ENCODE data around the gene SRGAP3.

The SRGAP3 gene

GRCh38 chr3:9007213-9007612 is 242.2 kb downstream of the SRGAP3 start:
- no peak for DNase-seq

DNA sequence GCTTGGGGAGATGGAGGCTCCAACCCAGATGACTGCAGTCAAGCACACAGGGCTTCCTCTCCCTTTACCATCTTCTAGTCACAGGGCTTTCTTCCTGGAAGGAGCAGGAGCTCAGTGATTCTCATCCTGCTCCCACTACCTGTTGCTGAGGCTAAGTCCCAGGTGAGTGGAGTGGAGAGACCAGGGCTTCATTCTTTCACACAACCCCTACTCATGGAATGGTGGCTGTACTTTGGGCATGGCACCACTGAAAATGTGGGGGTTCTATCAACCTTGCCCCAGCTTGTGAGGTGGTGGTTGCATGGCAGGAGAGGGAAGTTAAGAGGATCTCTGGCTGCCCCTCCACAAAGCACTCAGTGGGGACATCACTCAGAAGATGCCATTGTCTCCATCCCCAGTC is 249.4 kb downstream of the SRGAP3 start:
- DNase-seq = no peak

DNA sequence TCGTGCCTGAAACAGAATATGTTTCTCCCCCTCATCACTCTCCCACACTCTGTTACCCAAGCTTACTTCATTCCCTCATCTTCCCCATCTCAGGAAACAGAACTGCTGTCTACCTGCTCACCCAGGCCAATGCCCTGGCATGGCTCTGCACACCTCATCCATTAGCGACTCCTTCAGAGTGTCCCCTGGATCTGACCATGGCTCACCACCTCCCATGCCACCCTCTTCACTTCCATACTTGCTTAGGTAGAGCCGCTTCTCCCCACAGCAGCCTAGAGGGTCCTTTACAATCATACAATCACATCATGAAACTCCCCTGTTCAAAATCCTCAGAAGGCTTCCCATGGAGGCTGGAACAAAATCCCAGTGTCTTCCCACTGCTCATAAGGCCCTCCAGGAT is 252.3 kb downstream of the SRGAP3 start:
- no peak for DNase-seq

DNA sequence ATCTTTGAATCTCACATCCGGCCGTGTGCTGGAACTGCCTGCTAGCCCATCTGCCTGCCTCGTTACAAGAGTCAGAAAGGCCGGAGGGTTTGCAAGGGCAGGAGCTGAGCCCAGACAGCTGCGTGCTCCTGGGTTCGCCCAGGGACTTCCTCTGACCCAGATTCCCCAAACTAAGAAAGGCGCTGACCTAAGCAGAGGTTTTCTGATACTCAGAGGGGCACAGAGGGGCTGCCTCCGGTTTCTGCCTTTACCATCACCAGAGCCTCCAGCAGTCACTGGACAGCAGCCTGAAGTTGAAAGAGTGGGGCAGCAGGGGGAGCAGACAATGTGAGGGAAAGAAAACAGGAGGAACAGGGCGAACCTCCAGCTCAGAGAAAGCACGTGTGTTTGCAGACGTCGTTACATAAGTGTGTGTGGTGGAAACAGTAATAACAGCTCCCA is 252.7 kb downstream of the SRGAP3 start:
- no peak for DNase-seq

DNA sequence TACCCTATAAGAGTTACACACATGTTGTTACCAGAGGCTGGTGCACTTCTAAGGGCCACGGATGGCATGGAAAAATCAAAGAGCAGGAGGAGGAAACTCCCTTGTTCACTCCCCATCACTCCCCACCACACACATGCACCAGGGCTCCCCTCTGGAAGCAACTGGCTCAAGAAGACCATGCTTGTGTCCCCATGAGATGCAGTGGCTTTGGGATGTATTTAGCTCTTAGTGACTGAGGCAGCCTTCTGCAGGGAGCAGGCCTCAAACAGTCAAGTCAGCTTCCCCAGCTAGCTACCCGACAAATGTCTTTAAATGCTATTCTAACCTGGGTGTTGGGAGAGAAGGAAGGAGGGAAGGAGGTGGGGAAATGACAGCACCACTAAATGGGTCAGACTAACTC is 253.2 kb downstream of the SRGAP3 start:
- DNase-seq = no peak

DNA sequence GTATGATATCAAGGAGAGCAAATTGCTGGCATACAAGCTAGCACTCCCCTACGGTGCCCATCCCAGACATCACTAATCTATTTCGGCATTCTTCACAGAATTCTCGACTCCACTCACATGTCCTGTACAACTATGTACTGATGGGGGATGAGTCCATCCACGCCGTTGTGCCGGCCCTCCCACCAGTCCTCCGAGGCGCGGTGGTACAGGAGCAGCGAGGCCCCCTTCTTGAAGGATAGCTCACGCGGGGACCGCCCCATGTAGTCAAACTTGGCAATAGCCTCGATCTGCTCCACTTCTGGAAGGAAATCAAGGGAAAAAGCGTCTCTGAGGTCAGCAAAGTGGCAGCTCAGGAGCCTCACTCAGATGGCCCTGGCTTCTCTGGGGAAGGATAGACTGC is 255.2 kb downstream of the SRGAP3 start:
- no peak for DNase-seq

DNA sequence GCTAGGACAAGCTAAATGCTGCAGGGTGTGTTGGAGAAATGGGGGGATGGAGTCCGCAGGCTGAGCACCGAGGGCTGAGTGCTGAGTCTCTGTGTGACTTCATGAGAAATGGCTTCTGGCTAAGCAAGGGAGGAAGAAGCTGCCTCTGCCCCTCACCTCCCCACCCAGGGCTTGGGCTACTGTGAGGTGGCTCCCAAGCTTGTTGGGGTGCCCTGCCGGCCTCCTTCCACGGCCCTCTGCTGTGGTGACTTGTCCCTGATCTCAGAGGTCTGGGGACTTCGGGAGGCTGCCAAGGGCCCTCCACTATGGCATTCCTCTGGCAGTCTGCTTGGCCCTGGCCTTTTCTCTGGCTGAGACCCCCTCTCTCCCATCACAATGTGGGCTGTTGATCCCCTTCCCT is 256.1 kb downstream of the SRGAP3 start:
- no peak for DNase-seq

DNA sequence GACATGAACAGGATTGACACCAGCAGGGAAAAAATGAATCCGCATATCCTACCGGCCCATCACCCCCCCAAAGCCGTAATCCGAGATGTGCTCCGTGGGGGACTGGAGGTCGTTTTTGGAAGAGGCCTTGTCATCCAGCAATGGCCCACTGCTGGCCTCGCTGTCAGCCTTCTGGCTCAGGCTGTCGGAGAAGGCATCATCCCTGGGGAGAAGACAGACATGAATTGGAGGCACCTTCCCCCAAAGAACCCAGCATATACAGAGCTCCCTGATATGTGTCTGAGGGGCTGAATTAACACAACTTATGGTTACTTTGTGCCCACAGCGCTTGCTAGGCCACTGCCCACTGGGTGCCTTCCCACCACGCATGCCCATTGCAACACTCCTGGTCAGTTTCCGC is 256.6 kb downstream of the SRGAP3 start:
- DNase-seq = no peak

- DNase-seq = no peak
Observed at GRCh38 chr3:8992199-8992598, 257.2 kb downstream of the SRGAP3 start.

DNA sequence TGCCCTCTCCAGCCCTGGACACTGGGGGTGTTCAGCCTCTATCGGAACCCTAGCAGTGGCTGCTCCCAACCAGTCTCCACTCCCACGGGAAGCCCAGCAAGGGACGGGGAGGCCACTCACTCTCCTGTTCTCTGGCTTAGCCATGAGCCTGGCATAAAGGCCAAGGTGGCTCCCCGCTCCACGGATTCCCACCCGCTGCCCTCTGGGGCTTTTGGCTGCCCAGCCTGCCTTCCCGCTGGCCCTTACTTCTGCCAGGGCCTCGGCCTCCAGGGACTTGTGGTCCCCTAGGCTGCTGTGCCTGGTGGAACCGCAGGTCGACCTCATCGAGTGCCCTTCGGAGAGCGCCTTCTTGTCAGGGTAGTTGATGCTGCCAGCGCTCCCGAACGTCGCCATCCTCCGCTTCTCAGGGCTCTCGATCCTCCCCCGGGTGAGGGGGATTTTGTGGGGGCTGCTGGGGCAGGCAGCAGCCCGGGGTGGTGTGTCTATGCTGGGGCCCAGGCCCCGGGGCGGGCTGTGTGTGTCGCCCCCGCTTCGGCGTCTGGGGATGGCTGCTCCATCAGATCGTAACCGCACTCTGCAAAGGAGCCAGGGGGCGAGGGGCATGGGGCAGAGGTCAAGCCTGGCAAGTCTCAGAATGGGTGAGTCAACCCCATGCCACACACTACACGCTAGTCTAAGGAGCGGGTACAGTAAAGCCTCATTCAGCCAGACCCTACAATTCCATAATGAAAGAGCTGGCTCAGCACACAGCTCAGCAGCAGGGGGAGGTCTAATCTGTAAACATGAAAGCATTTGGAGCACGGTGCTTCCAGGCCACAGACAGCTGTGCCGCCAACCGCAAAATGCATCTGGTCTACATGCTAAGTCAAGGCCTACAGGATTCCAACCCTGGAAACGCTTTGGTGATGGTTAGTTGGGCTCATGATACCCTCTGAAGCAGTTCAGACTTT is 258.9 kb downstream of the SRGAP3 start:
- no peak for DNase-seq

DNA sequence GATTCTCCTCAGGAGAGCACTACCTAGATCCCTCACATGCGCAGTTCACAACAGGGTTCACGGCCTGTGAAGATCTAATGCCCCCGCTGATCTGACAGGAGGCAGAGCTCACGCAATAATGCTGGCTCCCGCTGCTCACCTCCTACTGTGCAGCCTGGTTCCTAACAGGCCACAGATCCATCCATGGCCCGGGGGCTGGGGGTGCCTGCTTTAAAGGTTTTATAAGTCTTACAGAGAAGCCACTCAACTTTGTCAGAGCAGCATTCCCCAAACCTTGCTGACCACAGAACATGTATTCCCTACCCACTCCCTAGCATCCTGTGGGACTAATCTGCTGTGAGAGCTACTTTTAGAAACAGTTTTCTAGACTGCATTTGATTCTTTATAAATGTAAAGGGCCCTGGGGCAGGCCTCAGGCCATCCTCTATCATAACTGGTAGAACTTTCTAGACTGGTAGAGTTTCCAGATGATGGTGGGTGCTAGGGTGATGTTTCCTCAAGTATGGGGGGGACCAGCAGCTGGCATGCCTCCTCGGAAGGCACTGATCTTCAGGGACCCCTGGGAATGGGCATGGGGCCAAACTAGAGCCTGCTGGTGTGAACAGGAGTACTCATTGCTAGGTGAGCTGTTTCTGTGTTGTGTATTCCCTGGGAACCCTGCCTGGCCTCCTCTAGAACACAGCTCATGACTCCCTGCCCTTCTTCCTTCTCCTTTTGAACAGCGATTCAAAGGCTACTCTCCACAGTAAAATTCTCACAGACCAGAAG is 260.5 kb downstream of the SRGAP3 start:
- no peak for DNase-seq

- no peak for DNase-seq
Observed at GRCh38 chr3:8988384-8988655, 261.1 kb downstream of the SRGAP3 start.

DNA sequence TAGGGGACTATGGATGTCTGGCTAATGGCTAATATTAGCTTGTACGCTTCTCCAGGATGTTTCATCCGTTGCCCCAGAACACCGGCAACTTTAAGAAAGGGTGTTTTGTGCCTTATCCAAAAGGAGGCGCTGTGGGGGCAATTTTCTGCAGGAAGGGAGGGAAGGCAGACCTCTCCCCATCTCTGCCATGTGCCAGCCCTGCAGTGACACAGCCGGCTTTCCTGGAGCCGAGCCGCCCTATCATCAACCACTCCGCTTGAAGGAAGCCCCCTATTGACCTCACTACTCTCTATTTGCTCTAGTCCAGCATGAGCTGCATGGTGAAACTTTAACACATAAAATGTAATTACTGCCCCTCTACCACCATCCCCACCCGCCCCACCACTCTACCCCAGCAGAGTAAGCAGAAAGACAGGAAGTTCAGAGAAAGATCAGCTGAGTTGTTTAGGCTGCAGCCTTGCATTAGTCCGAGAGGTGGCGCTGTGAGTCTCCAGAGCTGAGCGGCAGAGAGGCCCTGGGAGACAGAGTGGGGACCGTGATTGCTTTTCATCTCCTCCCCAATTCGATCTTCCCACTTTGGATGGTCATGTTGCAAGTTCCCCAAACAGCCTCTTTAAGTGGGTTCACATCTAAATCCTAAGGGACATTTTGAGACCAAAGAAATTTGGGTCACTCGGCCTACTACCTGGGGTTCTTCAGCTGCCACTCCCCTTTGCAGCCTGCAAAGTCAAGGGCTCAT is 261.6 kb downstream of the SRGAP3 start:
- DNase-seq = no peak

DNA sequence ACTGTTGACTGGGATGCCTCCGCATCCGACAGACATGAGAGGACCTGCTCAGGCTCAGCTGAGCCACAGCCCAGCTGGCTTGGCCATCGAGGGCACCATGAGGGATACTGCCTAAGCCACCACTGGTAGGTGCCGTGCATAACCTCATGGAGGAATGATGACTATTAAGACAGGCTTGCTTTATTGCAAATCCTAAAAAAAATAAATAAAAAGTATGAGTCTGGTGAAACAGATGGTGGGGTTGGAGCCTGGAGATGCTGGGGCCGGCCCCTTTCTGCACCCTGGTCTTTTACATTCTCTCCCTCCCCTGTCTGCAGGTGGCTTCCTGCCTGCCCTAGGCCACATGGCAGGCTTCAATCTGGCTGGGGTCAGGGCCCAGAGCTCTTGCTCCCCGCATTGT is 262.2 kb downstream of the SRGAP3 start:
- no peak for DNase-seq

- no peak for DNase-seq
Observed at GRCh38 chr3:8986741-8987140, 262.7 kb downstream of the SRGAP3 start.

GRCh38 chr3:8985876-8986275 is 263.6 kb downstream of the SRGAP3 start:
- DNase-seq = no peak

DNA sequence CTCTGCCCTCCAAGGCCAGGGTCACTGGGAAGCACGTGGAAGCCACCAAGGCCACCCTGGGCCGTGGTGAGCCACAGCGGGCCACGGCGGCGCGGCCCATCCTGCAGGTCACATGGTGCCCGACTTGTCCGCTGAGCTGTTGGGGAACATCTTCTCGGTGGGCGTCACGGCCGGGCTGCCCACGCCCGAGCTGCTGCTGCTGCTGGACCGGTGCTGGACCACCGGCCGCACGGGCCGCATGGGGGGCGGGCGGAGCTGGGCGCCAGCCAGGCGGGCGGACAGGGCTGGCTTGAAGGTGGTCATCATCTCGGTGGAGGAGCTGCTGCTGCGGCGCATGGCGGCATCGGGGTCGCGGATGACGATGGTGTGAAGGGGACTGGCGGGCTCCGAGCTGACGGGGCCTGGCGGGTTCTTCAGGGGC is 264.0 kb downstream of the SRGAP3 start:
- DNase-seq = no peak

DNA sequence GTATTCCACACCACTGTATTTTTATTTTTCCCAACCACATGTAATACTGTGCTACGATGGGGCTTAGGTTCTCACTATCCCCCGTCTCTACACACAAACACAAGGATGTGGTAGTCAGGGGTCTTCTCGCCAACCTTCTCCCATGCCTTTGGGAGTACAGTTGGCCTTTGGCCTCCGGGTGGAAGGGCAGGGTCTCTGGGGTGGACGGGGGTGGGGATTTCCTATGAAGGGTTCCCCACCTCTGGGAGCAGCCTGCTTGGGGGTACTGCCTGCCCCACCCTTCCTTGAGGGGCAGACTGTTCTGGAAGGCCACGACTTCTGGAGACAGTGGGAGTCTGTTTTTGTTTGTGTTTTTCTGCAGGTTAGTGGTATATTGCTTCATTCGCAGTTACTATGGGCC is 264.9 kb downstream of the SRGAP3 start:
- DNase-seq = no peak

DNA sequence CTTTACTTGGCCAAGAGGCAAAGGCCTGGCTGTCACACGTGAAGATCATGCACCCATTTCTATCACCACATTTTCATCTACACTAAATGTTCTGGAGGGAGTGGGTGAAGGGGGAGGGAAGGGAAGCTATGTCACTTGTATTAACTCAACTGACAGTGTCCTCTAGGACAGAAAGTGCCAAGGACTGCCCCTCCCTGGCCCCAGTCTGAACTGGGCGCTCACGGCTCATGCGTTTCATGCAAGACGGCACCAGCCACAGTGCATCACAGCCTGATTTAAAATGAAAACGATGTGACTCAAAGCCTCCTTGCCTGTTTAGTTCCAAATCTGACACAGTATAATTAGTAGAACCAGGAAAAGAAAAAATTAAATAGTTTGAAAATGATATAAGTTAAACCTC is 265.4 kb downstream of the SRGAP3 start:
- no peak for DNase-seq

GRCh38 chr3:8983591-8983990 is 265.9 kb downstream of the SRGAP3 start:
- DNase-seq = no peak

DNA sequence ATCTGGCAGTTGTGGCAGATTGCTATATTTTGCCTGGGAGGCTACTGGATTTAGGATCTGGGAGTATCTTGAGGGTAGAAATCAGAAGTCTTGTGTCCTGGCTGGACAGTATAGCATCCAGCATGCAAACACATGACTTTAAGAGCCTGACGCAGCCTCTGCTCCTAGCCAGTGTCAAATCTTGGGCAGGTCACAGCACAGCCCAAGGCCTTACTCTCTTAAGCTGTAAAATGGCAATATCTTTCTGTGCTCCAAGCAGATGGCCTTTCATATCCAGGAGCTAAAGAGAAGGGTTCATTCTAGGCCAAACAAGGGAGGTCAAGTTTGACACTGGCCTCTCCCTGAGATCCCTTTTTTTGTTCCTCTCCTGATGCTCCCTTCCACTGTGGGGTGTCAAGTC is 266.4 kb downstream of the SRGAP3 start:
- no peak for DNase-seq

- no peak for DNase-seq
Observed at GRCh38 chr3:8982509-8982908, 266.9 kb downstream of the SRGAP3 start.

DNA sequence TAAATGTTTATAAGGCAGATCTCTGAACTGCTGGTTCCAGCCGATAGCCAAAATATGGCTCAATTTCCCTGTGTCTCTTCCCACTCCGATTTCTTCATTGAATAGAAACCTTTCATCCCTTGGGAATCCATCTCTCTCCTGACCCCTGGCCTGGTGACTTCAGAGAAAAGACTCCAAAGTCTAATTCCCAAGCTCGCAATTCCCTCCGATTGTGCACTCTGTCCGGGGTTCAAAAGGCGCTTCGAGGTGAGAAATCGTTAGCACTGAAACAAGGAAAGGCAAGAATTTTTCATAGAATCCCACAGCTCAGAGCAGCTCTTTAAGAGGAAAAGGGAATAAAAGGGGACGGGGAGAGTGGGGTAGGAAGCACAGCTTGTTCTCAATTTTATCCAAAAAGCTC is 267.7 kb downstream of the SRGAP3 start:
- DNase-seq = no peak

DNA sequence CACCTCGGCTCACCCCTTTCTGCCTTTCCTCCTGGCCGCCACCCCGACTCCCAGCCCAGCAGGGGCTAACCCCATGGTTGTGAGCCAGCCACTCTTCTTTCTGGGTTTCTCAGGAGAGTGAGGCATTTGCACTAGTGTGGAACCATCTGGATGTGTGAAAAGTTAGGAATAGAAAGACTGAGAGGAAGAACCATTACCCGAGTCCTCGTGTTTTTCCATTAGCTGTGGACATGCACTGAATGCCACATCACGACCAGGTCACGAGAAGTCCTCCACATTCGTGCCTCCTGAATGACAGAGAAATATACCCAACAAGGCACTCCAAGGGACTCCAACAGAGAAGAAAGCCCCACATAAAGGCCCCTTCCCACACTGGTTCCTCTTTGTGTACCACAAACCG is 268.1 kb downstream of the SRGAP3 start:
- DNase-seq = no peak
